ENCODE data around the gene TTC28.
A peak's percentile ranks its signal among the peaks of the same experiment; 100 is the strongest.

TTC28 gene

GRCh38 chr22:27984001-27984695, 695.5 kb downstream of the TTC28 start:
- TF ChIP-seq SUZ12 (IDR thresholded peaks at IDR 0.05; ENCODE audit: extremely low read depth, insufficient read depth, insufficient read length): no peak
- no peak for TF ChIP-seq ZNF274 (IDR thresholded peaks at IDR 0.05; ENCODE audit: low read depth, low read length)
- TF ChIP-seq YY1 (IDR thresholded peaks at IDR 0.05; ENCODE audit: insufficient read depth, insufficient read length): no peak
- no peaks in the 10 kb centered on the region for H3K4me1 ChIP-seq (ENCODE audit: insufficient read depth, insufficient read length)
- no peaks in the 10 kb centered on the region for H3K27me3 ChIP-seq (ENCODE audit: insufficient read depth, insufficient read length)
- no peak overlapping the region for H3K4me3 ChIP-seq (ENCODE audit: insufficient read length, low read depth)
- no peak overlapping the region for H3K9ac ChIP-seq (ENCODE audit: insufficient read length, low read depth)
- H3K9me3 ChIP-seq (ENCODE audit: insufficient read depth, low read length): no peaks in the 10 kb centered on the region
- H3K36me3 ChIP-seq (ENCODE audit: insufficient read depth, insufficient read length, low read length): peaks cover 16% of the 10 kb centered on the region
- no peak for DNase-seq (ENCODE audit: low read depth, low spot score)

- Histone ChIP-seq H3K4me1 (ENCODE audit: insufficient read depth, insufficient read length) (no peaks in the 10 kb centered on the region), H3K9ac (ENCODE audit: insufficient read length, low read depth) (no peak overlapping the region), H3K27me3 (ENCODE audit: insufficient read depth, insufficient read length) (no peaks in the 10 kb centered on the region), H3K4me3 (ENCODE audit: insufficient read length, low read depth) (no peak overlapping the region), H3K36me3 (ENCODE audit: insufficient read depth, insufficient read length, low read length) (peaks cover 16% of the 10 kb centered on the region), H3K9me3 (ENCODE audit: insufficient read depth, low read length) (no peaks in the 10 kb centered on the region)
- no peak for DNase-seq (ENCODE audit: low read depth, low spot score)
- TF ChIP-seq YY1 (IDR thresholded peaks at IDR 0.05; ENCODE audit: insufficient read depth, insufficient read length): no peak
- no peak for TF ChIP-seq ZNF274 (IDR thresholded peaks at IDR 0.05; ENCODE audit: low read depth, low read length)
- TF ChIP-seq SUZ12 (IDR thresholded peaks at IDR 0.05; ENCODE audit: extremely low read depth, insufficient read depth, insufficient read length): no peak
Measured at GRCh38 chr22:27983361-27983791, 696.3 kb downstream of the TTC28 start.

GRCh38 chr22:27982630-27983180, 696.9 kb downstream of the TTC28 start:
- TF ChIP-seq ZNF274 (IDR thresholded peaks at IDR 0.05; ENCODE audit: low read depth, low read length): no peak
- TF ChIP-seq YY1 (IDR thresholded peaks at IDR 0.05; ENCODE audit: insufficient read depth, insufficient read length): no peak
- TF ChIP-seq SUZ12 (IDR thresholded peaks at IDR 0.05; ENCODE audit: extremely low read depth, insufficient read depth, insufficient read length): no peak
- peaks cover 16% of the 10 kb centered on the region for H3K36me3 ChIP-seq (ENCODE audit: insufficient read depth, insufficient read length, low read length)

GRCh38 chr22:27982106-27982505, 697.5 kb downstream of the TTC28 start:
- H3K4me3 ChIP-seq (ENCODE audit: insufficient read length, low read depth): no peak overlapping the region
- no peak for DNase-seq (ENCODE audit: low read depth, low spot score)
- H3K9ac ChIP-seq (ENCODE audit: insufficient read length, low read depth): no peak overlapping the region
- no peak for TF ChIP-seq ZNF274 (IDR thresholded peaks at IDR 0.05; ENCODE audit: low read depth, low read length)
- TF ChIP-seq SUZ12 (IDR thresholded peaks at IDR 0.05; ENCODE audit: extremely low read depth, insufficient read depth, insufficient read length): no peak
- no peaks in the 10 kb centered on the region for H3K9me3 ChIP-seq (ENCODE audit: insufficient read depth, low read length)
- H3K27me3 ChIP-seq (ENCODE audit: insufficient read depth, insufficient read length): no peaks in the 10 kb centered on the region
- no peaks in the 10 kb centered on the region for H3K4me1 ChIP-seq (ENCODE audit: insufficient read depth, insufficient read length)
- H3K36me3 ChIP-seq (ENCODE audit: insufficient read depth, insufficient read length, low read length): peaks cover 16% of the 10 kb centered on the region

More at GRCh38 chr22:27982630-27983180, 696.9 kb downstream of the TTC28 start:
- no peak overlapping the region for H3K4me3 ChIP-seq (ENCODE audit: insufficient read length, low read depth)
- no peak for DNase-seq (ENCODE audit: low read depth, low spot score)
- no peak overlapping the region for H3K9ac ChIP-seq (ENCODE audit: insufficient read length, low read depth)
- no peaks in the 10 kb centered on the region for H3K9me3 ChIP-seq (ENCODE audit: insufficient read depth, low read length)
- no peaks in the 10 kb centered on the region for H3K27me3 ChIP-seq (ENCODE audit: insufficient read depth, insufficient read length)
- H3K4me1 ChIP-seq (ENCODE audit: insufficient read depth, insufficient read length): no peaks in the 10 kb centered on the region

- DNase-seq (ENCODE audit: low read depth, low spot score): peak; percentile 16
- H3K4me1 ChIP-seq (ENCODE audit: insufficient read depth, insufficient read length): no peaks in the 10 kb centered on the region
- H3K36me3 ChIP-seq (ENCODE audit: insufficient read depth, insufficient read length, low read length): peaks cover 16% of the 10 kb centered on the region
- no peaks in the 10 kb centered on the region for H3K27me3 ChIP-seq (ENCODE audit: insufficient read depth, insufficient read length)
- TF ChIP-seq SUZ12 (IDR thresholded peaks at IDR 0.05; ENCODE audit: extremely low read depth, insufficient read depth, insufficient read length) (no peak), YY1 (IDR thresholded peaks at IDR 0.05; ENCODE audit: insufficient read depth, insufficient read length) (no peak), ZNF274 (IDR thresholded peaks at IDR 0.05; ENCODE audit: low read depth, low read length) (no peak)
- no peaks in the 10 kb centered on the region for H3K9me3 ChIP-seq (ENCODE audit: insufficient read depth, low read length)
- no peak overlapping the region for H3K4me3 ChIP-seq (ENCODE audit: insufficient read length, low read depth)
- no peak overlapping the region for H3K9ac ChIP-seq (ENCODE audit: insufficient read length, low read depth)
Measured at GRCh38 chr22:27980424-27981148, 699.1 kb downstream of the TTC28 start.

GRCh38 chr22:27978802-27979201, 700.8 kb downstream of the TTC28 start:
- H3K4me3 ChIP-seq (ENCODE audit: insufficient read length, low read depth): no peak overlapping the region
- H3K4me1 ChIP-seq (ENCODE audit: insufficient read depth, insufficient read length): no peaks in the 10 kb centered on the region
- no peaks in the 10 kb centered on the region for H3K9me3 ChIP-seq (ENCODE audit: insufficient read depth, low read length)
- no peak for DNase-seq (ENCODE audit: low read depth, low spot score)
- TF ChIP-seq ZNF274 (IDR thresholded peaks at IDR 0.05; ENCODE audit: low read depth, low read length) (no peak), SUZ12 (IDR thresholded peaks at IDR 0.05; ENCODE audit: extremely low read depth, insufficient read depth, insufficient read length) (no peak), YY1 (IDR thresholded peaks at IDR 0.05; ENCODE audit: insufficient read depth, insufficient read length) (no peak)
- H3K27me3 ChIP-seq (ENCODE audit: insufficient read depth, insufficient read length): no peaks in the 10 kb centered on the region
- no peak overlapping the region for H3K9ac ChIP-seq (ENCODE audit: insufficient read length, low read depth)
- peaks cover 13% of the 10 kb centered on the region for H3K36me3 ChIP-seq (ENCODE audit: insufficient read depth, insufficient read length, low read length)

- Histone ChIP-seq H3K9me3 (ENCODE audit: insufficient read depth, low read length) (no peaks in the 10 kb centered on the region), H3K4me3 (ENCODE audit: insufficient read length, low read depth) (no peak overlapping the region), H3K27me3 (ENCODE audit: insufficient read depth, insufficient read length) (no peaks in the 10 kb centered on the region), H3K4me1 (ENCODE audit: insufficient read depth, insufficient read length) (no peaks in the 10 kb centered on the region), H3K36me3 (ENCODE audit: insufficient read depth, insufficient read length, low read length) (peaks cover 13% of the 10 kb centered on the region), H3K9ac (ENCODE audit: insufficient read length, low read depth) (no peak overlapping the region)
- TF ChIP-seq YY1 (IDR thresholded peaks at IDR 0.05; ENCODE audit: insufficient read depth, insufficient read length): no peak
- TF ChIP-seq SUZ12 (IDR thresholded peaks at IDR 0.05; ENCODE audit: extremely low read depth, insufficient read depth, insufficient read length): no peak
- no peak for TF ChIP-seq ZNF274 (IDR thresholded peaks at IDR 0.05; ENCODE audit: low read depth, low read length)
- DNase-seq (ENCODE audit: low read depth, low spot score): no peak
Measured at GRCh38 chr22:27978317-27978716, 701.3 kb downstream of the TTC28 start.
